ENCODE results near the gene REEP6.

DNA sequence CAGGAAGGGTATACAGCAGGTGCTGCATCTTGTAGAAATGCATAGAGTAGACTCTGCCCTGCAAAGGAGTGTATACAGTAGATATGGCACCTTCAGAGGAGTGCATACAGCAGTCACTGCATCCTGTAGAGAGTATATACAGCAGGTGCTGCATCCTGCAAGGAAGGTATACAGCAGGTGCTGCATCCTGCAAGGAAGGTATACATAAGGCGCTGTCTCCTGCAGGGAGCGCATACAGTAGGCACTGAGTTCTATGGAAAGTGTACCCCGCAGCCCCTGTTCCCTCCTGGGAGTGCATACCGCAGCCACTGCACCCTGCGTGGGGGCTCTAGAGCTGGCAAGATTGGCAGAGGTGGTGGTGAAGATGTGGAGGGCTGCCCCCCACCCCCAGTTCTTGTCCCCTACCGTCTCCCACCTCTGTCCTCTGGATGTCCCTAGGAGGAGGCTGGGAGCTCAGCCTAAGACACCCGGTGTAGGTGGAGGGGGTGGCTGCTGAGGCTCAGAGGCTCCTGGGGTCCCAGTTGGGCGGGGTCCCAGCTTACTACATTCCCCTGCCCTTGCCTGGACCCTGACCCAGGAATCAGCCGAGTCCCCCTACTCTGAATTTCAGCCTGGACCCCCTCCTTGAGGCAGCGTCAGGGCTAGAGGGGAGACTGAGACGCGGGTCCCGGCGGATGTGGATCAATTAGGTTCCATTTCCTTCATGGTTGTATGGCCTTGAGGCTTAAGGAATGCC is 24.2 kb downstream of the REEP6 start:
- TF ChIP-seq CHD2 (IDR thresholded peaks at IDR 0.05; ENCODE audit: low read length) (no peak), POLR2A (IDR thresholded peaks at IDR 0.05; ENCODE audit: control extremely low read depth in 1 of 2, low read depth in 2 of 2, low read length in 2 of 2) (no peak), EGR1 (IDR thresholded peaks at IDR 0.05; ENCODE audit: borderline replicate concordance, low read depth, low read length) (no peak)
- TF ChIP-seq, protein P1, sequence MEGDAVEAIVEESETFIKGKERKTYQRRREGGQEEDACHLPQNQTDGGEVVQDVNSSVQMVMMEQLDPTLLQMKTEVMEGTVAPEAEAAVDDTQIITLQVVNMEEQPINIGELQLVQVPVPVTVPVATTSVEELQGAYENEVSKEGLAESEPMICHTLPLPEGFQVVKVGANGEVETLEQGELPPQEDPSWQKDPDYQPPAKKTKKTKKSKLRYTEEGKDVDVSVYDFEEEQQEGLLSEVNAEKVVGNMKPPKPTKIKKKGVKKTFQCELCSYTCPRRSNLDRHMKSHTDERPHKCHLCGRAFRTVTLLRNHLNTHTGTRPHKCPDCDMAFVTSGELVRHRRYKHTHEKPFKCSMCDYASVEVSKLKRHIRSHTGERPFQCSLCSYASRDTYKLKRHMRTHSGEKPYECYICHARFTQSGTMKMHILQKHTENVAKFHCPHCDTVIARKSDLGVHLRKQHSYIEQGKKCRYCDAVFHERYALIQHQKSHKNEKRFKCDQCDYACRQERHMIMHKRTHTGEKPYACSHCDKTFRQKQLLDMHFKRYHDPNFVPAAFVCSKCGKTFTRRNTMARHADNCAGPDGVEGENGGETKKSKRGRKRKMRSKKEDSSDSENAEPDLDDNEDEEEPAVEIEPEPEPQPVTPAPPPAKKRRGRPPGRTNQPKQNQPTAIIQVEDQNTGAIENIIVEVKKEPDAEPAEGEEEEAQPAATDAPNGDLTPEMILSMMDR (IDR thresholded peaks at IDR 0.05; ENCODE audit: control extremely low read depth in 1 of 3, insufficient read depth in 1 of 3, low read depth in 1 of 3, low read length in 3 of 3) = no peak

Measured in H1 (cell line).